ENCODE measurements around the gene ARHGAP28.

Gene ARHGAP28

DNA sequence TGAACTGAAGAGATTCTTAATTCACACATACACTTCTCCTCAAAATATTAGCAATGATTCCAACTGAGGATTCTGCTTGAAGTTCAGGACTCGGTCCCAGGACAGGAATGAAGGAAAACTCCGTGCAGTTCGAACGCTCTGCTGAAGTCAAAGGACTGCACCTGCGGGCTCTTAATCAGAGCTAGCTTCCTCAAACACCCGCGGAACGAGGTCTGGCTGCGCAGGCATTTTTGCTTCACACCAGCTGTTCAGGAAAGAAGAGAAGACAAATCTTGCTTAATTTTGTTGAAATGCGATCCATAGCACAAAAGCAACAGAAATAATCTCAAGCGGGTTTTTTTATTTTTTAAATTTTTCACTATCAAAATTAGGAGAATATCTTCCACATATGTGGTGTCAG is 212.5 kb downstream of the ARHGAP28 start:
- H3K4me3 ChIP-seq (replicated peaks; ENCODE audit: low read depth, low read length) = no peak overlapping the region
- TF ChIP-seq, protein P1, sequence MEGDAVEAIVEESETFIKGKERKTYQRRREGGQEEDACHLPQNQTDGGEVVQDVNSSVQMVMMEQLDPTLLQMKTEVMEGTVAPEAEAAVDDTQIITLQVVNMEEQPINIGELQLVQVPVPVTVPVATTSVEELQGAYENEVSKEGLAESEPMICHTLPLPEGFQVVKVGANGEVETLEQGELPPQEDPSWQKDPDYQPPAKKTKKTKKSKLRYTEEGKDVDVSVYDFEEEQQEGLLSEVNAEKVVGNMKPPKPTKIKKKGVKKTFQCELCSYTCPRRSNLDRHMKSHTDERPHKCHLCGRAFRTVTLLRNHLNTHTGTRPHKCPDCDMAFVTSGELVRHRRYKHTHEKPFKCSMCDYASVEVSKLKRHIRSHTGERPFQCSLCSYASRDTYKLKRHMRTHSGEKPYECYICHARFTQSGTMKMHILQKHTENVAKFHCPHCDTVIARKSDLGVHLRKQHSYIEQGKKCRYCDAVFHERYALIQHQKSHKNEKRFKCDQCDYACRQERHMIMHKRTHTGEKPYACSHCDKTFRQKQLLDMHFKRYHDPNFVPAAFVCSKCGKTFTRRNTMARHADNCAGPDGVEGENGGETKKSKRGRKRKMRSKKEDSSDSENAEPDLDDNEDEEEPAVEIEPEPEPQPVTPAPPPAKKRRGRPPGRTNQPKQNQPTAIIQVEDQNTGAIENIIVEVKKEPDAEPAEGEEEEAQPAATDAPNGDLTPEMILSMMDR (IDR thresholded peaks at IDR 0.05; ENCODE audit: low read depth, low read length, missing control alignments) = no peak
- DNase-seq (ENCODE audit: extremely low read depth, low read depth) = no peak

GRCh38 chr18:6942742-6943141 is 213.2 kb downstream of the ARHGAP28 start:
- H3K4me3 ChIP-seq (replicated peaks; ENCODE audit: low read depth, low read length) = no peak overlapping the region
- TF ChIP-seq, protein P1 (IDR thresholded peaks at IDR 0.05; ENCODE audit: low read depth, low read length, missing control alignments) = no peak
- DNase-seq (ENCODE audit: extremely low read depth, low read depth) = no peak

DNA sequence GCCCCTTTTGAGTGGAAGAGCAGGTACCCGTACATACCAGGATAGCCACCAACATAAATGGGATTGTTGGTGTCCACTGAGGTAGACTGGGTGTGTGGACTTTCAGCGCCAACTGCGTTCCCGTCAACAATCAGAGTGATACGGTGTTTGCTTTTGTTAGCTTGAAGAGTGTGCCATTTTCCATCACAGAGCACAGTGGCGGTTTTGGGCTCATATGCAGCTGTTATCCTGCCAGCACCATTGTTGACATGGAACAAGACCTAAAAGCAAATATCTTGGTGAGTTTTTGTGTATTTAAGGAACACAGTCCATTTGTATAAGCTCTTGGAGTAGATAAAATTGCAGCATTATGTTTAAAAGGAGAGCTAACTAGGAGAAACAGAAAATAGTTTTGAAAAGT is 213.6 kb downstream of the ARHGAP28 start:
- TF ChIP-seq, protein P1 (IDR thresholded peaks at IDR 0.05; ENCODE audit: low read depth, low read length, missing control alignments) = no peak
- no peak for DNase-seq (ENCODE audit: extremely low read depth, low read depth)
- H3K4me3 ChIP-seq (replicated peaks; ENCODE audit: low read depth, low read length) = no peak overlapping the region

GRCh38 chr18:6947338-6948030 is 218.0 kb downstream of the ARHGAP28 start:
- TF ChIP-seq, protein P1 (IDR thresholded peaks at IDR 0.05; ENCODE audit: low read depth, low read length, missing control alignments) = no peak
- DNase-seq (ENCODE audit: extremely low read depth, low read depth) = no peak
- H3K4me3 ChIP-seq (replicated peaks; ENCODE audit: low read depth, low read length) = no peak overlapping the region

GRCh38 chr18:6948281-6949055 is 219.0 kb downstream of the ARHGAP28 start:
- H3K4me3 ChIP-seq (replicated peaks; ENCODE audit: low read depth, low read length) = no peak overlapping the region
- TF ChIP-seq, protein P1 (IDR thresholded peaks at IDR 0.05; ENCODE audit: low read depth, low read length, missing control alignments) = no peak

DNA sequence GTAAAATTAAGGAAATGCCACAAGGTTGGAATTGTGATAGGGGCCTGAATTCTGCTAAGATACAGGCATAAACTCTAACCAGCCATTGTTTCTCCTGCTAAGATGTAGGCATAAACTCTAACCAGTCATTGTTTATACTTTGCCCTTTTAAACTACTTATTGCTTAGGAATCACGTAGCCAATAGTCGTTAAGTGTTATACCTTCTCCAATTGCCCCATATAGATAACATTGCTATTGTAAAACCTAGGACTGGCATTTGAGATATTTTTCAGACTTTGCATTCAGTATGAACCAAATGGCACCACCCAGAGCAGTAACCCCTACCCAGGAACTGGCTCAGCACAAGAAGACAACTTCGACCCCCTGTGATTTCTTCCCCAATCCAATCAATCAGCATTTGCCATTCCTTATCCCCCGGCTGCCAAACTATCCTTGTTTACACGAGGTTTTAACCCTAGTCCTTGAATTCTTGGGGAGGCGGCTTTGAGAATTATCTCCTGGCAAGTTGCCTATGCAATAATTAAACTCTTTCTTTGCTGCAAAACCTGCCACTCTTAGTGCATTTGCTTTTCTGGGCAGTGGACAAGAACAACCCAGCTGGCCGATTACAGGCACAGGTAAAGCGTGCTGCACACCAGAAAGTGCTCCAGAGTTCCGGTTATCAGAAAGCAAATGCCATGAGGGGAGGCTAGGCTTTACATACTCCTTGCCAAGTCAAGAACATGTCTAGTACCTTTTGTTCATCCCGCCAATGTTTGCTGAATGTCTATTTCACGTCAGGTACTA is 220.5 kb downstream of the ARHGAP28 start:
- DNase-seq (ENCODE audit: extremely low read depth, low read depth) = no peak
- TF ChIP-seq, protein P1 (IDR thresholded peaks at IDR 0.05; ENCODE audit: low read depth, low read length, missing control alignments) = no peak
- H3K4me3 ChIP-seq (replicated peaks; ENCODE audit: low read depth, low read length) = no peak overlapping the region

More at GRCh38 chr18:6948281-6949055, 219.0 kb downstream of the ARHGAP28 start:
- no peak for DNase-seq (ENCODE audit: extremely low read depth, low read depth)
